Mucosa of rectum (tissue), 2 donors: ENCODE data around the gene EFEMP1.

Source experiments
- H3K27ac ChIP-seq, 2 donors: one replicate each; pipeline ENCODE4 v1.7.0; 2013; ENCODE audit warnings: inconsistent platforms in 2 of 2, low read depth in 2 of 2, low read length in 2 of 2
- H3K27me3 ChIP-seq, 2 donors: one replicate each; pipeline ENCODE4 v1.7.0; 2013; ENCODE audit warnings: low read length in 2 of 2; ENCODE audit not compliant: control insufficient read depth in 2 of 2, insufficient read depth in 2 of 2
- H3K36me3 ChIP-seq, 2 donors: one replicate each; pipeline ENCODE4 v1.7.0; 2013; ENCODE audit warnings: low read length in 2 of 2; ENCODE audit not compliant: control insufficient read depth in 2 of 2, insufficient read depth in 2 of 2
- H3K4me1 ChIP-seq, 2 donors: one replicate each; pipeline ENCODE4 v1.7.0; 2013; ENCODE audit warnings: low read length in 2 of 2, mild to moderate bottlenecking in 1 of 2; ENCODE audit not compliant: control insufficient read depth in 2 of 2, insufficient read depth in 2 of 2
- H3K4me3 ChIP-seq, 2 donors: one replicate each; pipeline ENCODE4 v1.7.0; 2013; ENCODE audit warnings: low read length in 2 of 2
- H3K9ac ChIP-seq, 2 donors: one replicate each; pipeline ENCODE4 v1.7.0; 2013; ENCODE audit warnings: low read length in 2 of 2, low read depth in 1 of 2, mild to moderate bottlenecking in 1 of 2
- H3K9me3 ChIP-seq, 2 donors: one replicate each; pipeline ENCODE4 v1.7.0; 2013; ENCODE audit warnings: low read length in 2 of 2; ENCODE audit not compliant: control insufficient read depth in 2 of 2
- donor health status: healthy.
- donor health status: Normal muscosa, but diverticular disease.

The EFEMP1 gene

GRCh38 chr2:55860832-55861231 is 62.8 kb downstream of the EFEMP1 start:
- no peaks in the 10 kb centered on the region for H3K36me3 ChIP-seq
- H3K4me3 ChIP-seq = no peak overlapping the region
- H3K4me1 ChIP-seq = no peaks in the 10 kb centered on the region
- H3K27ac ChIP-seq = no peak overlapping the region
- H3K9me3 ChIP-seq = no peaks in the 10 kb centered on the region
- H3K9ac ChIP-seq = no peak overlapping the region
- no peaks in the 10 kb centered on the region for H3K27me3 ChIP-seq

- no peaks in the 10 kb centered on the region for H3K36me3 ChIP-seq
- no peaks in the 10 kb centered on the region for H3K27me3 ChIP-seq
- H3K4me3 ChIP-seq = no peak overlapping the region
- no peak overlapping the region for H3K9ac ChIP-seq
- H3K9me3 ChIP-seq = no peaks in the 10 kb centered on the region
- H3K4me1 ChIP-seq = no peaks in the 10 kb centered on the region
- H3K27ac ChIP-seq = no peak overlapping the region
Observed at GRCh38 chr2:55859875-55860274, 63.7 kb downstream of the EFEMP1 start.

DNA sequence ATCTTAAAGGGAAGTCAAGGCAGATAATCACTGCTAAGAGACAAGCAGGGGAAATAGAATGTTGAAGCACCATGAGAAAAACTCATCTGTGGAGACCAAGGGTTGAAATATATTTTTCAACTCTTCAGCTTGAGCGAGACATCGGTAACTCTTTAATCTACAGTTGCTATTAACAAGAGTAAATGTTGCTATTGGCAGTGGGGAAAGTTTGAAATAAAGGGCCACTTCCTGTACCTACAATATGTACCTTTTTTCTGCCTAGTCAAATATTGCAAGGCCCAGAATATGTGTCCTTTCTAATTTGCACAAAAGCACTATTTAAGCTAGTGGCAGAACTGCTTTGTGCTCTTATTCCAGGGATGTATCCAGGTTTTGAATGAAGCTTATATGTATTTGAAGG is 65.8 kb downstream of the EFEMP1 start:
- no peaks in the 10 kb centered on the region for H3K36me3 ChIP-seq
- no peak overlapping the region for H3K4me3 ChIP-seq
- H3K27ac ChIP-seq = no peak overlapping the region
- H3K9me3 ChIP-seq = no peaks in the 10 kb centered on the region
- H3K27me3 ChIP-seq = no peaks in the 10 kb centered on the region
- no peaks in the 10 kb centered on the region for H3K4me1 ChIP-seq
- no peak overlapping the region for H3K9ac ChIP-seq

GRCh38 chr2:55856936-55857335 is 66.6 kb downstream of the EFEMP1 start:
- H3K9ac ChIP-seq = no peak overlapping the region
- no peaks in the 10 kb centered on the region for H3K36me3 ChIP-seq
- H3K27ac ChIP-seq = no peak overlapping the region
- no peak overlapping the region for H3K4me3 ChIP-seq
- H3K4me1 ChIP-seq = no peaks in the 10 kb centered on the region
- H3K9me3 ChIP-seq = no peaks in the 10 kb centered on the region
- no peaks in the 10 kb centered on the region for H3K27me3 ChIP-seq

- H3K36me3 ChIP-seq = no peaks in the 10 kb centered on the region
- no peak overlapping the region for H3K9ac ChIP-seq
- no peaks in the 10 kb centered on the region for H3K9me3 ChIP-seq
- H3K27me3 ChIP-seq = no peaks in the 10 kb centered on the region
- H3K4me3 ChIP-seq = no peak overlapping the region
- peaks cover 0 to 8% of the 10 kb centered on the region in 2 donors for H3K4me1 ChIP-seq
- H3K27ac ChIP-seq = no peak overlapping the region
Observed at GRCh38 chr2:55848096-55848495, 75.5 kb downstream of the EFEMP1 start.

DNA sequence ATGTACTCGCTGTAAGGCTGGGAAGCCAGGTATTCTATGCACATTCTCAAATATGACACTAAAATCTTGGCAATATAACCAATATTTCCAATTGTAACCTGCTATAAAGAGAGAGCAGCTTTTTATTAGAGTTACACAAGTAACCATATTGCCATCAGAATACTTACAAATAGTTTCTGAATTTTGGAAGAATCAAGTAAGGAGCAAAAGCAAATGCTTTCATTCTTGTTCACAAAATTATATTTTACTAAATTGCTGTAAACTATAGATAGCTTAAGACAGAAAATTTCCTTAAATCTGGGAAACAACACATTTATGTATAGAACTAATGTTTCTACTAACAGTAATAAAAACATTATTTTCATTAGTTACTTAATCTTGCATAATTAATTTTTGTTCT is 77.2 kb downstream of the EFEMP1 start:
- Histone ChIP-seq H3K27me3 (no peaks in the 10 kb centered on the region), H3K9me3 (no peaks in the 10 kb centered on the region), H3K36me3 (no peaks in the 10 kb centered on the region), H3K9ac (no peak overlapping the region), H3K4me3 (no peak overlapping the region), H3K27ac (no peak overlapping the region), H3K4me1 (peaks cover 0 to 18% of the 10 kb centered on the region in 2 donors)

- Histone ChIP-seq H3K4me3 (no peak overlapping the region), H3K27me3 (no peaks in the 10 kb centered on the region), H3K27ac (no peak overlapping the region), H3K36me3 (no peaks in the 10 kb centered on the region), H3K4me1 (peaks cover 0 to 18% of the 10 kb centered on the region in 2 donors), H3K9ac (no peak overlapping the region), H3K9me3 (no peaks in the 10 kb centered on the region)
Observed at GRCh38 chr2:55844986-55845385, 78.6 kb downstream of the EFEMP1 start.

DNA sequence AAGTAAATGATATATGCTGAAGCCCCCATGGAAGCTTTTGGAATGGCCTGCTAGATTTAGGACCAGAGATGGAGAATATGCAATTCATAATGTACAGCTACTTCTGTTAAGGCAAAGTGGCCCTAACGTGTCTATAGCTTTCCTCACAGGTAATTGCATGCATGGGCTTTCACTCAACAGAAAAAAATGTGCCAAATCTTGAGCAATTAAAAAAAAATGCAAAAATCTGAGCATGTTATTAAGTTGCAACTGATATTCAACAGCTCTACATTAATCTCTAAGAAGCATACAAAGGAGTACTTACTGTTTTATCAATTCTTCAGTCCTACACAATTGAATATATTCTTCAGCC is 79.6 kb downstream of the EFEMP1 start:
- Histone ChIP-seq H3K27me3 (no peaks in the 10 kb centered on the region), H3K9me3 (no peaks in the 10 kb centered on the region), H3K36me3 (no peaks in the 10 kb centered on the region), H3K9ac (no peak overlapping the region), H3K4me3 (no peak overlapping the region), H3K4me1 (peaks cover 0 to 22% of the 10 kb centered on the region in 2 donors), H3K27ac (no peak overlapping the region)

GRCh38 chr2:55843096-55843993 is 80.2 kb downstream of the EFEMP1 start:
- no peaks in the 10 kb centered on the region for H3K27me3 ChIP-seq
- H3K27ac ChIP-seq = peak overlapping the region; percentile 6 to 41
- peaks cover 0 to 25% of the 10 kb centered on the region in 2 donors for H3K4me1 ChIP-seq

GRCh38 chr2:55842046-55842445 is 81.5 kb downstream of the EFEMP1 start:
- Histone ChIP-seq H3K4me3 (no peak overlapping the region), H3K27ac (no peak overlapping the region), H3K36me3 (no peaks in the 10 kb centered on the region), H3K4me1 (peaks cover 0 to 25% of the 10 kb centered on the region in 2 donors), H3K9ac (no peak overlapping the region), H3K9me3 (no peaks in the 10 kb centered on the region), H3K27me3 (no peaks in the 10 kb centered on the region)

More at GRCh38 chr2:55843096-55843993, 80.2 kb downstream of the EFEMP1 start:
- Histone ChIP-seq H3K9ac (no peak overlapping the region), H3K9me3 (no peaks in the 10 kb centered on the region), H3K4me3 (no peak overlapping the region), H3K36me3 (no peaks in the 10 kb centered on the region)
